Raji (cell line): ENCODE measurements around the gene TMEM116.

Source experiments
- POLR2A ChIP-seq: IDR thresholded peaks from 2 replicates; pipeline ENCODE4 v1.6.1; 2011; ENCODE audit warnings: low read depth, low read length, control low read depth; ENCODE audit not compliant: insufficient read depth

TMEM116 gene

GRCh38 chr12:111942557-111942956 lies 70.4 kb downstream of the TMEM116 start:
- no peak for TF ChIP-seq POLR2A

- TF ChIP-seq POLR2A, result no peak
Measured at GRCh38 chr12:111937429-111937828, 75.5 kb downstream of the TMEM116 start.

GRCh38 chr12:111936869-111937268 lies 76.1 kb downstream of the TMEM116 start:
- no peak for TF ChIP-seq POLR2A

- TF ChIP-seq POLR2A, result no peak
Measured at GRCh38 chr12:111932241-111932640, 80.7 kb downstream of the TMEM116 start.

GRCh38 chr12:111927346-111927745 lies 85.6 kb downstream of the TMEM116 start:
- no peak for TF ChIP-seq POLR2A

- TF ChIP-seq POLR2A, result no peak
Measured at GRCh38 chr12:111926631-111927030, 86.3 kb downstream of the TMEM116 start.

GRCh38 chr12:111925171-111925570 lies 87.8 kb downstream of the TMEM116 start:
- no peak for TF ChIP-seq POLR2A

GRCh38 chr12:111907740-111908139 lies 105.2 kb downstream of the TMEM116 start:
- TF ChIP-seq POLR2A, result no peak

GRCh38 chr12:111905502-111905901 lies 107.5 kb downstream of the TMEM116 start:
- TF ChIP-seq POLR2A, result no peak

- no peak for TF ChIP-seq POLR2A
Measured at GRCh38 chr12:111904446-111904975, 108.5 kb downstream of the TMEM116 start.

- TF ChIP-seq POLR2A, result no peak
Measured at GRCh38 chr12:111901182-111901581, 111.8 kb downstream of the TMEM116 start.

- no peak for TF ChIP-seq POLR2A
Measured at GRCh38 chr12:111894556-111894955, 118.4 kb downstream of the TMEM116 start.

GRCh38 chr12:111893287-111893686 lies 119.7 kb downstream of the TMEM116 start:
- TF ChIP-seq POLR2A, result no peak

- no peak for TF ChIP-seq POLR2A
Measured at GRCh38 chr12:111887926-111888745, 124.8 kb downstream of the TMEM116 start.

- TF ChIP-seq POLR2A, result no peak
Measured at GRCh38 chr12:111886662-111887545, 126.1 kb downstream of the TMEM116 start.

- no peak for TF ChIP-seq POLR2A
Measured at GRCh38 chr12:111881716-111882115, 131.2 kb downstream of the TMEM116 start.
